ENCODE measurements around the gene SLX4IP. TPM values are rescaled to one million over a fixed set of nuclear protein-coding genes. Genes with fewer than 3 reads are reported as not detected.

Gene SLX4IP
- total RNA-seq, 1 donor from 2014 or later: 6.8 TPM

GRCh38 chr20:10635476-10636208 lies 200.5 kb downstream of the SLX4IP start:
- peaks cover 2% of the 10 kb centered on the region for H3K27me3 Mint-ChIP-seq (ENCODE audit: unreplicated experiment)
- no peak overlapping the region for H3K27ac Mint-ChIP-seq (ENCODE audit: unreplicated experiment)
- no peak for DNase-seq (ENCODE audit: low spot score)
- H3K4me3 Mint-ChIP-seq (ENCODE audit: unreplicated experiment): no peak overlapping the region
- no peak for TF ChIP-seq CTCF (IDR thresholded peaks at IDR 0.05; ENCODE audit: unreplicated experiment)
- peaks cover 25% of the 10 kb centered on the region for H3K4me1 Mint-ChIP-seq (ENCODE audit: unreplicated experiment)
- no peaks in the 10 kb centered on the region for H3K9me3 Mint-ChIP-seq (ENCODE audit: unreplicated experiment)
- H3K36me3 Mint-ChIP-seq (ENCODE audit: low read depth, unreplicated experiment): peaks cover 24% of the 10 kb centered on the region

- Mint-ChIP-seq H3K4me3 (ENCODE audit: unreplicated experiment) (no peak overlapping the region), H3K9me3 (ENCODE audit: unreplicated experiment) (no peaks in the 10 kb centered on the region), H3K27me3 (ENCODE audit: unreplicated experiment) (peaks cover 2% of the 10 kb centered on the region), H3K4me1 (ENCODE audit: unreplicated experiment) (peaks cover 26% of the 10 kb centered on the region), H3K36me3 (ENCODE audit: low read depth, unreplicated experiment) (peaks cover 31% of the 10 kb centered on the region), H3K27ac (ENCODE audit: unreplicated experiment) (no peak overlapping the region)
- TF ChIP-seq CTCF (IDR thresholded peaks at IDR 0.05; ENCODE audit: unreplicated experiment): no peak
- no peak for DNase-seq (ENCODE audit: low spot score)
These were observed 201.3 kb downstream of the SLX4IP start for GRCh38 chr20:10636326-10636818.

GRCh38 chr20:10637031-10637559 lies 202.0 kb downstream of the SLX4IP start:
- TF ChIP-seq CTCF (IDR thresholded peaks at IDR 0.05; ENCODE audit: unreplicated experiment): no peak
- peaks cover 26% of the 10 kb centered on the region for H3K4me1 Mint-ChIP-seq (ENCODE audit: unreplicated experiment)
- H3K27ac Mint-ChIP-seq (ENCODE audit: unreplicated experiment): no peak overlapping the region
- no peak overlapping the region for H3K4me3 Mint-ChIP-seq (ENCODE audit: unreplicated experiment)
- peaks cover 2% of the 10 kb centered on the region for H3K27me3 Mint-ChIP-seq (ENCODE audit: unreplicated experiment)
- DNase-seq (ENCODE audit: low spot score): no peak
- peaks cover 38% of the 10 kb centered on the region for H3K36me3 Mint-ChIP-seq (ENCODE audit: low read depth, unreplicated experiment)
- H3K9me3 Mint-ChIP-seq (ENCODE audit: unreplicated experiment): no peaks in the 10 kb centered on the region

- peaks cover 2% of the 10 kb centered on the region for H3K27me3 Mint-ChIP-seq (ENCODE audit: unreplicated experiment)
- TF ChIP-seq CTCF (IDR thresholded peaks at IDR 0.05; ENCODE audit: unreplicated experiment): no peak
- H3K27ac Mint-ChIP-seq (ENCODE audit: unreplicated experiment): no peak overlapping the region
- H3K4me3 Mint-ChIP-seq (ENCODE audit: unreplicated experiment): no peak overlapping the region
- no peaks in the 10 kb centered on the region for H3K9me3 Mint-ChIP-seq (ENCODE audit: unreplicated experiment)
- H3K36me3 Mint-ChIP-seq (ENCODE audit: low read depth, unreplicated experiment): peaks cover 43% of the 10 kb centered on the region
- DNase-seq (ENCODE audit: low spot score): no peak
- peaks cover 26% of the 10 kb centered on the region for H3K4me1 Mint-ChIP-seq (ENCODE audit: unreplicated experiment)
These were observed 202.5 kb downstream of the SLX4IP start for GRCh38 chr20:10637563-10637962.

Data from endothelial cell (in vitro differentiated cells).